GM12892 (cell line): ENCODE results near the gene PHRF1.

Experiments used
- POLR2A ChIP-seq: IDR thresholded peaks from 2 replicates; pipeline ENCODE4 v1.6.1; 2011; ENCODE audit warnings: low read depth, low read length, control low read depth
- POLR2AphosphoS5 ChIP-seq: IDR thresholded peaks from 2 replicates; pipeline ENCODE4 v1.6.1; 2011; ENCODE audit warnings: low read depth, low read length, control low read depth

- TF ChIP-seq POLR2A (no peak), POLR2AphosphoS5 (no peak)
Observed at GRCh38 chr11:528815-529727, 47.2 kb upstream of the PHRF1 start.
